B cell (primary cell): ENCODE measurements around the gene FOXA3.

ENCODE experiments used
- EZH2 ChIP-seq: IDR thresholded peaks from 2 replicates; pipeline ENCODE4 v1.6.1; 2012; ENCODE audit warnings: borderline replicate concordance, low read depth, mild to moderate bottlenecking, moderate library complexity, low read length; ENCODE audit not compliant: insufficient read depth, poor library complexity, severe bottlenecking
- TF ChIP-seq, protein P1 (sequence below): fragments of 200-600 bp; IDR thresholded peaks from one replicate; pipeline ENCODE4 v1.8.0; 2022; ENCODE audit warnings: antibody characterized with exemption, mild to moderate bottlenecking

GRCh38 chr19:45881909-45882528 is 17.9 kb downstream of the FOXA3 start:
- TF ChIP-seq, protein P1, sequence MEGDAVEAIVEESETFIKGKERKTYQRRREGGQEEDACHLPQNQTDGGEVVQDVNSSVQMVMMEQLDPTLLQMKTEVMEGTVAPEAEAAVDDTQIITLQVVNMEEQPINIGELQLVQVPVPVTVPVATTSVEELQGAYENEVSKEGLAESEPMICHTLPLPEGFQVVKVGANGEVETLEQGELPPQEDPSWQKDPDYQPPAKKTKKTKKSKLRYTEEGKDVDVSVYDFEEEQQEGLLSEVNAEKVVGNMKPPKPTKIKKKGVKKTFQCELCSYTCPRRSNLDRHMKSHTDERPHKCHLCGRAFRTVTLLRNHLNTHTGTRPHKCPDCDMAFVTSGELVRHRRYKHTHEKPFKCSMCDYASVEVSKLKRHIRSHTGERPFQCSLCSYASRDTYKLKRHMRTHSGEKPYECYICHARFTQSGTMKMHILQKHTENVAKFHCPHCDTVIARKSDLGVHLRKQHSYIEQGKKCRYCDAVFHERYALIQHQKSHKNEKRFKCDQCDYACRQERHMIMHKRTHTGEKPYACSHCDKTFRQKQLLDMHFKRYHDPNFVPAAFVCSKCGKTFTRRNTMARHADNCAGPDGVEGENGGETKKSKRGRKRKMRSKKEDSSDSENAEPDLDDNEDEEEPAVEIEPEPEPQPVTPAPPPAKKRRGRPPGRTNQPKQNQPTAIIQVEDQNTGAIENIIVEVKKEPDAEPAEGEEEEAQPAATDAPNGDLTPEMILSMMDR, result no peak
- TF ChIP-seq EZH2, result no peak
